ENCODE results near the gene TPCN2.

DNA sequence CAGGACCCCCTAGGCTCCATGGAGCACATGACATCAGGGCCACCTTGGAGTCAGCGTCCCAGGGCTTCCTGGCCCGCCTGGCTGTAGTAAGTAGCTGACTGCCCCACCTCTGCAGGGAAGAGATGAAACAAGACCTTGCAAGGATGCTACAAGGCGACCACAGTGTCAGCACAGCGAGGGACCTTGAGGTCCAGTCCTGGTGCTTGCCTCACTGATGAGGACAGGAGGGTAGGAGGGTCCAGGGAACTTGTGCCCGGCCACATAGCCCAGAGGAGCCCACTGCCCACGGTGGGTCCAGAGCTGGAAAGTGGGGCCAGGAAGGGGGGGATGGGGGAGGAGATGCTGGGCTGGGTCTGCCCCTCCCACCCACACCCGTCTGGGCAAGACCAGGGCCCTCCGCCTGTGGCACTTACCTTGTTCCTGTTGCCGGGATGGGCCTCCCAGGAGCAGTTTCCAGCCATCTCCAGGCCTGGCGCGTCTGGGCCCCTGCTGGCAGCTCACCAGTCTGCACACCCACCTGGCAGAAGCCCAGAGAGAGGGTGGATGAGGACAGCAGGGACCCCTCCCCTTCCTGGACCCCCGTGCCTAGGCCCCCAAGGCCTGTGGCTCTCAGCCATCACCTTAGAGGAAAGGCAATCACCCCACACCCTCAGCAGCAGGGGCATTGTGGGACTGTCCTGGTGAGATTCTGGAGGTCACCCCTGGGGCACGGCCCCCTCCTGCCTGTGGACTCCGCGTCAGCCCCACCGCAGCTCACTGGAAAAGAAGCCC lies 39.1 kb upstream of the TPCN2 start:
- TF ChIP-seq, protein P1, sequence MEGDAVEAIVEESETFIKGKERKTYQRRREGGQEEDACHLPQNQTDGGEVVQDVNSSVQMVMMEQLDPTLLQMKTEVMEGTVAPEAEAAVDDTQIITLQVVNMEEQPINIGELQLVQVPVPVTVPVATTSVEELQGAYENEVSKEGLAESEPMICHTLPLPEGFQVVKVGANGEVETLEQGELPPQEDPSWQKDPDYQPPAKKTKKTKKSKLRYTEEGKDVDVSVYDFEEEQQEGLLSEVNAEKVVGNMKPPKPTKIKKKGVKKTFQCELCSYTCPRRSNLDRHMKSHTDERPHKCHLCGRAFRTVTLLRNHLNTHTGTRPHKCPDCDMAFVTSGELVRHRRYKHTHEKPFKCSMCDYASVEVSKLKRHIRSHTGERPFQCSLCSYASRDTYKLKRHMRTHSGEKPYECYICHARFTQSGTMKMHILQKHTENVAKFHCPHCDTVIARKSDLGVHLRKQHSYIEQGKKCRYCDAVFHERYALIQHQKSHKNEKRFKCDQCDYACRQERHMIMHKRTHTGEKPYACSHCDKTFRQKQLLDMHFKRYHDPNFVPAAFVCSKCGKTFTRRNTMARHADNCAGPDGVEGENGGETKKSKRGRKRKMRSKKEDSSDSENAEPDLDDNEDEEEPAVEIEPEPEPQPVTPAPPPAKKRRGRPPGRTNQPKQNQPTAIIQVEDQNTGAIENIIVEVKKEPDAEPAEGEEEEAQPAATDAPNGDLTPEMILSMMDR (IDR thresholded peaks at IDR 0.05) = no peak
- TF ChIP-seq POLR2A (IDR thresholded peaks at IDR 0.05) = no peak
